Transverse colon (tissue), 4 donors: Measurements from ENCODE around the gene ERC2. TPM values are rescaled to one million over a fixed set of nuclear protein-coding genes. Genes with fewer than 3 reads are reported as not detected.

Source experiments
- DNase-seq: peaks from one replicate; pipeline ENCODE4 v3.0.0-alpha.2; 2019
- H3K27ac ChIP-seq, 4 donors: fragments of 200-600 bp; sonication (generic); 2 replicates each; pipeline ENCODE4 v1.5.1; 2016 to 2018; ENCODE audit warnings: inconsistent platforms in 4 of 4
- H3K27me3 ChIP-seq: fragments of 200-600 bp; sonication (generic); 2 replicates; pipeline ENCODE4 v1.5.1; 2017; ENCODE audit warnings: inconsistent platforms
- H3K36me3 ChIP-seq, 4 donors: fragments of 200-600 bp; sonication (generic); 2 replicates each; pipeline ENCODE4 v1.5.1; 2017 to 2019; ENCODE audit warnings: inconsistent platforms in 4 of 4
- H3K4me1 ChIP-seq, 4 donors: fragments of 200-600 bp; sonication (generic); 2 replicates each; pipeline ENCODE4 v1.5.1; 2017 to 2020; ENCODE audit warnings: inconsistent platforms in 4 of 4
- H3K4me3 ChIP-seq, 4 donors: fragments of 200-600 bp; sonication (generic); 1 replicate in 1 of 4; 2 replicates in 3 of 4; pipeline versions ENCODE4 v1.5.1 to v1.6.1; 2017 to 2019; ENCODE audit warnings: inconsistent platforms in 4 of 4
- H3K9me3 ChIP-seq, 2 donors: fragments of 200-600 bp; sonication (generic); 2 replicates each; pipeline ENCODE4 v1.5.1; 2017 to 2019; ENCODE audit warnings: inconsistent platforms in 2 of 2
- CTCF ChIP-seq, 5 experiments: fragments of 200-600 bp in 3 of 5; fragments of 450-650 bp in 2 of 5; sonication (generic) in 3 of 5; IDR thresholded peaks; 1 replicate in 2 of 5; 2 replicates in 3 of 5; pipeline ENCODE4 v1.5.1; 2016 to 2017; ENCODE audit warnings: antibody characterized with exemption in 5 of 5, inconsistent platforms in 3 of 5, mild to moderate bottlenecking in 2 of 5, moderate library complexity in 1 of 5
- EP300 ChIP-seq: sonication (generic); formaldehyde crosslinking; IDR thresholded peaks from one replicate; pipeline ENCODE4 v1.6.1; 2017; ENCODE audit warnings: antibody characterized with exemption, low read depth
- POLR2A ChIP-seq: fragments of 450-650 bp; IDR thresholded peaks from one replicate; pipeline ENCODE4 v1.6.1; 2016; ENCODE audit warnings: antibody characterized with exemption, mild to moderate bottlenecking, moderate library complexity
- POLR2AphosphoS5 ChIP-seq, 3 donors: sonication (generic); formaldehyde crosslinking; IDR thresholded peaks; one replicate each; pipeline ENCODE4 v1.6.1; 2016; ENCODE audit warnings: antibody characterized with exemption in 3 of 3
- WGBS, 2 donors: methylation state at CpG; one replicate each; pipeline ENCODE4 v1.1.5; 2018; ENCODE audit warnings: low coverage in 1 of 2; 5-methylcytosine and 5-hydroxymethylcytosine counted together
- in situ Hi-C, 4 donors: fragments of 200-750 bp; cut with MboI; loops; one replicate each; pipeline versions ENCODE4 v1.15.0 to v1.15.1; 2017; ENCODE audit warnings: low sequenced_read_pairs in 3 of 4, low pct_ligation_motif_present in 1 of 4, low pct_unique_long_range_greater_than_20kb in 1 of 4
- intact Hi-C: fragments of 100-400 bp; cut with DNase I; formaldehyde crosslinking; loops from one replicate; pipeline ENCODE4 v1.15.1; 2023; ENCODE audit warnings: low total_unique reads
- total RNA-seq, 4 donors: library from RNA; depleted of rRNA; stranded (reverse); fragments of >200 nt; gene quantifications; one replicate each; pipeline ENCODE4 v1.1.0, GENCODE V29; 2016

Gene ERC2
- total RNA-seq, 4 donors from 2014 or later = 0.41 to 1.3 TPM; not detected in 2

- intact Hi-C loops = no loop called here
- Histone ChIP-seq H3K36me3 (no peaks in the 10 kb centered on the region), H3K27ac (no peak overlapping the region), H3K27me3 (no peaks in the 10 kb centered on the region), H3K9me3 (no peaks in the 10 kb centered on the region), H3K4me1 (no peaks in the 10 kb centered on the region), H3K4me3 (no peak overlapping the region)
- DNase-seq = no peak
- TF ChIP-seq CTCF (IDR thresholded peaks at IDR 0.05) (no peak), POLR2AphosphoS5 (IDR thresholded peaks at IDR 0.05) (no peak), POLR2A (no peak)
- in situ Hi-C loops = no loop called here
- 44 to 53% methylated on average over 1 to 2 of the region's 2 CpGs for WGBS, 2 donors
Observed at GRCh38 chr3:55937301-55937700, 531.0 kb downstream of the ERC2 start.

DNA sequence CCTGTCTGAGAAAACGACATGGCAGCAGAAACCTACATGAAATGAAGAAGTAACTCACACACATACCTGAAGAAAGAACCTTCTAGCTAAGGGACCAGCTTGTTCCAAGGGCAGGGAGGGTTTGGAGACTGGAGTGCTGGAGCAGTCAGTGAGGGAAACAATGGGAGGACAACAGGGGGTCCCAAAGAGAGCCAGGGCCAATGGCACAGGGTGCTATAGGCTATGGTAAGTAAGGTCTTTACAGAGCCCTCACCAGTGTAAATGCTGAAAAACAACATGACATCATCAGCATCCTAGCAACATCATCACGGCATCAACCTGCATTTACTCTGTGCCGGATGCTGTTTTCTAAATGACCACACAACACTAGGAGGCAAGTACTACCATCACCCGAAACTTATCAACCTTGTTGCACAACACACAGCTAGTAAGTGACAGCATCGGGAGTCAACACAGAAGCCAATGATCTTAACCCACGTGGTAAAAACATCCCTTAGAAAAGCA lies 531.7 kb downstream of the ERC2 start:
- no peaks in the 10 kb centered on the region for H3K27me3 ChIP-seq
- 79% methylated on average over 3 to 6 of the region's 6 CpGs for WGBS, 2 donors
- no peak overlapping the region for H3K4me3 ChIP-seq
- no peaks in the 10 kb centered on the region for H3K4me1 ChIP-seq
- TF ChIP-seq EP300 = no peak
- no peak for TF ChIP-seq POLR2A
- no peak for TF ChIP-seq POLR2AphosphoS5 (IDR thresholded peaks at IDR 0.05)
- TF ChIP-seq CTCF (IDR thresholded peaks at IDR 0.05) = no peak
- intact Hi-C loops = no loop called here
- no peaks in the 10 kb centered on the region for H3K9me3 ChIP-seq
- no peaks in the 10 kb centered on the region for H3K36me3 ChIP-seq
- H3K27ac ChIP-seq = no peak overlapping the region
- in situ Hi-C loops = no loop called here
- DNase-seq = no peak

- in situ Hi-C loops = no loop called here
- WGBS, 2 donors = 82 to 96% methylated on average over 4 of the region's 4 CpGs
- DNase-seq = no peak
- no peaks in the 10 kb centered on the region for H3K27me3 ChIP-seq
- no peak for TF ChIP-seq POLR2A
- no peak for TF ChIP-seq CTCF (IDR thresholded peaks at IDR 0.05)
- no peak for TF ChIP-seq EP300
- TF ChIP-seq POLR2AphosphoS5 (IDR thresholded peaks at IDR 0.05) = no peak
- intact Hi-C loops = no loop called here
- H3K36me3 ChIP-seq = no peaks in the 10 kb centered on the region
- no peak overlapping the region for H3K4me3 ChIP-seq
- H3K9me3 ChIP-seq = no peaks in the 10 kb centered on the region
- H3K4me1 ChIP-seq = no peaks in the 10 kb centered on the region
- no peak overlapping the region for H3K27ac ChIP-seq
Observed at GRCh38 chr3:55935241-55935640, 533.0 kb downstream of the ERC2 start.

- in situ Hi-C loops = no loop called here
- Histone ChIP-seq H3K36me3 (no peaks in the 10 kb centered on the region), H3K9me3 (no peaks in the 10 kb centered on the region), H3K4me1 (peaks cover 0 to 2% (median 0%) of the 10 kb centered on the region in 4 donors), H3K27me3 (no peaks in the 10 kb centered on the region), H3K4me3 (no peak overlapping the region), H3K27ac (no peak overlapping the region)
- 78 to 85% methylated on average over 1 of the region's 1 CpG for WGBS, 2 donors
- intact Hi-C loops = no loop called here
- DNase-seq = no peak
- TF ChIP-seq POLR2A = no peak
- TF ChIP-seq CTCF (IDR thresholded peaks at IDR 0.05) = no peak
- TF ChIP-seq EP300 = no peak
- no peak for TF ChIP-seq POLR2AphosphoS5 (IDR thresholded peaks at IDR 0.05)
Observed at GRCh38 chr3:55934771-55935170, 533.5 kb downstream of the ERC2 start.
